ENCODE results near the gene TBKBP1. TPM values are rescaled to one million over a fixed set of nuclear protein-coding genes. Genes with fewer than 3 reads are reported as not detected.

Gene TBKBP1
- total RNA-seq, 1 experiment from 2014 or later = 9.0 TPM

- Histone ChIP-seq H3K79me2 (ENCODE audit: low read length) (no peaks in the 10 kb centered on the region), H2AFZ (ENCODE audit: low read length) (no peak overlapping the region), H4K20me1 (ENCODE audit: low read length) (no peaks in the 10 kb centered on the region), H3K9me3 (ENCODE audit: low read length) (no peaks in the 10 kb centered on the region), H3K27ac (ENCODE audit: low read length) (no peak overlapping the region; the same call in 1 of the 2 replicates), H3F3A (ENCODE audit: low read length, unreplicated experiment) (no peaks in the 10 kb centered on the region), H3K4me1 (ENCODE audit: insufficient read depth, low read length) (peaks cover 42% of the 10 kb centered on the region), H3K4me2 (ENCODE audit: low read length) (peak overlapping the region; percentile 48), H3K36me3 (ENCODE audit: low read depth, low read length) (no peaks in the 10 kb centered on the region), H3K9me2 (replicated peaks; ENCODE audit: low read length) (no peaks in the 10 kb centered on the region), H3K4me3 (ENCODE audit: low read length) (peak overlapping the region; percentile 1; the same call in 1 of the 2 replicates), H3K9ac (ENCODE audit: low read length) (no peak overlapping the region), H3K27me3 (ENCODE audit: low read length) (no peaks in the 10 kb centered on the region)
- no TSS peak for BruUV-seq (replicated peaks)
- ChIA-PET CTCF (no interaction called here), POLR2A (ENCODE audit: unreplicated experiment) (interaction anchor here (0.7 kb wide), 1 partner anchor 143 kb away, joined by 3 read pairs; no protein-coding TSS in a partner anchor)
- TF ChIP-seq EZH2 (IDR thresholded peaks at IDR 0.05; ENCODE audit: low read length, unreplicated experiment) (no peak), EZH2phosphoT487 (IDR thresholded peaks at IDR 0.05; ENCODE audit: borderline replicate concordance, low read length) (no peak), CTCF (conservative IDR thresholded peaks at IDR 0.05; ENCODE audit: low read depth, low read length) (no peak)
- intact Hi-C loops (cut with micrococcal nuclease) = no loop called here
- ATAC-seq (peak; percentile 74), DNase-seq (peak; percentile 92)
Observed at GRCh38 chr17:47719411-47720152, 25.6 kb downstream of the TBKBP1 start.

DNA sequence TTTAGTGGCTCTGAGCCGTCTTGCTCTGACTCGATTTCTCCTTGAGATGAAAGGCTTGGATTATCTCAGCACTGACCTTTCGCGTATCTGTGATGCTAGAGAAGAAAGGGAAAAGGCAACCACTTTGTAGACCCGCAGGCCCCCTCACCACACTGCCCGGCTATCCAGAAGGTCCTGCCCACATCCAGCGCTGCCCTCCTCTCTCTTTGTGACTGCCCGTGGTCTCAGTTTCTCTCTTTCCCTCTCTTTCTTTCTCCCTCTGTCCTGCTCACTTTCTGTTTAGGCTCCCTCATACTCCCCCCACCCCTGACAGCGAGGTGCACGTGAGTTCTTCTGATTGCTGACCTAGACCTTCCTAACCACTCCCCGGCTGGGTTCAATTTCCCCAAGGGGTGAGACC, 26.2 kb downstream of the TBKBP1 start:
- H3K27ac ChIP-seq (ENCODE audit: low read length) = no peak overlapping the region
- TF ChIP-seq CTCF (conservative IDR thresholded peaks at IDR 0.05; ENCODE audit: low read depth, low read length) = no peak
- no peak for TF ChIP-seq EZH2 (IDR thresholded peaks at IDR 0.05; ENCODE audit: low read length, unreplicated experiment)
- no peak for TF ChIP-seq EZH2phosphoT487 (IDR thresholded peaks at IDR 0.05; ENCODE audit: borderline replicate concordance, low read length)
- no peaks in the 10 kb centered on the region for H4K20me1 ChIP-seq (ENCODE audit: low read length)
- no peak overlapping the region for H3K4me3 ChIP-seq (ENCODE audit: low read length)
- H3K27me3 ChIP-seq (ENCODE audit: low read length) = no peaks in the 10 kb centered on the region
- H3K79me2 ChIP-seq (ENCODE audit: low read length) = no peaks in the 10 kb centered on the region
- intact Hi-C loops (cut with micrococcal nuclease) = no loop called here
- H3F3A ChIP-seq (ENCODE audit: low read length, unreplicated experiment) = no peaks in the 10 kb centered on the region
- CTCF ChIA-PET = no interaction called here
- H3K4me2 ChIP-seq (ENCODE audit: low read length) = peak overlapping the region; percentile 48
- H3K9me2 ChIP-seq (replicated peaks; ENCODE audit: low read length) = no peaks in the 10 kb centered on the region
- H3K9me3 ChIP-seq (ENCODE audit: low read length) = no peaks in the 10 kb centered on the region
- H3K4me1 ChIP-seq (ENCODE audit: insufficient read depth, low read length) = peaks cover 42% of the 10 kb centered on the region
- POLR2A ChIA-PET (ENCODE audit: unreplicated experiment) = no interaction called here
- H2AFZ ChIP-seq (ENCODE audit: low read length) = no peak overlapping the region
- ATAC-seq (no peak), DNase-seq (no peak)
- H3K9ac ChIP-seq (ENCODE audit: low read length) = no peak overlapping the region
- BruUV-seq (replicated peaks) = no TSS peak
- no peaks in the 10 kb centered on the region for H3K36me3 ChIP-seq (ENCODE audit: low read depth, low read length)

Measured in PC-3 (cell line).